Psoas muscle (tissue), 8 donors: ENCODE measurements around the gene WDR18. TPM values are rescaled to one million over a fixed set of nuclear protein-coding genes. Genes with fewer than 3 reads are reported as not detected.
A peak's percentile ranks its signal among the peaks of the same experiment; 100 is the strongest.

Experiments used
- ATAC-seq, 4 donors: fragments of 200-7000 bp; cut with Tn5 transposase; one replicate each; pipeline ENCODE4 v1.9.1; 2020; ENCODE audit warnings: moderate library complexity in 3 of 4, mild to moderate bottlenecking in 2 of 4
- DNase-seq, 2 donors: peaks; one replicate each; pipeline ENCODE4 v3.0.0-alpha.2; 2020
- H3K27ac ChIP-seq: fragments of 200-600 bp; one replicate; pipeline ENCODE4 v1.8.0; 2022
- H3K27me3 ChIP-seq, 3 donors: fragments of 200-600 bp in 1 of 3; one replicate each; pipeline versions ENCODE4 v1.6.1 to v1.8.0; 2013 to 2022; ENCODE audit warnings: low read length in 2 of 3, mild to moderate bottlenecking in 2 of 3, moderate library complexity in 1 of 3; ENCODE audit not compliant: insufficient read depth in 3 of 3
- H3K36me3 ChIP-seq, 2 donors: fragments of 200-600 bp in 1 of 2; one replicate each; pipeline versions ENCODE4 v1.6.1 to v1.8.0; 2013 to 2022; ENCODE audit warnings: low read depth in 1 of 2, mild to moderate bottlenecking in 1 of 2, moderate library complexity in 1 of 2; ENCODE audit not compliant: insufficient read depth in 1 of 2
- H3K4me1 ChIP-seq: fragments of 200-600 bp; one replicate; pipeline ENCODE4 v1.8.0; 2022
- H3K4me3 ChIP-seq: fragments of 200-600 bp; one replicate; pipeline ENCODE4 v1.8.0; 2022; ENCODE audit warnings: mild to moderate bottlenecking
- H3K9me3 ChIP-seq: fragments of 200-600 bp; one replicate; pipeline ENCODE4 v1.8.0; 2022
- WGBS, 3 donors: extraction: QIAGEN DNeasy Blood & Tissue Kit; methylation state at CpG; one replicate each; pipeline versions ENCODE4 v1.1.6 to v1.1.7; 2013; 5-methylcytosine and 5-hydroxymethylcytosine counted together
- intact Hi-C, 2 donors: fragments of 100-400 bp; cut with DNase I; formaldehyde crosslinking; loops; one replicate each; pipeline versions ENCODE4 v1.11.0 to v1.14.2; 2022
- polyA plus RNA-seq, 3 donors: library from polyadenylated mRNA; stranded (reverse); fragments of 200-250 nt; gene quantifications; one replicate each; pipeline ENCODE4 v1.2.3, GENCODE V29; 2013
- total RNA-seq, 4 donors: library from RNA; stranded (reverse); fragmentation: NEBNext Ultra II Directional in 2 of 4; extraction: Animal tissue kit (Norgen Biotek cat#: 25700) in 2 of 4; gene quantifications; one replicate each; pipeline versions ENCODE4 v1.2.1 to v1.2.4, GENCODE V29; 2021 to 2023
- TF ChIP-seq, protein P1 (sequence below): fragments of 200-600 bp; IDR thresholded peaks from one replicate; pipeline ENCODE4 v1.8.0; 2022; ENCODE audit warnings: antibody characterized with exemption
- donor health status: healthy with polysubstance abuse.
- donor health status: DM: no; HTN: no; CAD: no; lungs with moderate emphysema.
- donor health status: Bipolar disorder and iron deficiency.
- donor health status: healthy.
- donor health status: DM: yes; HTN: yes; CAD: no.
- donor health status: DM: no; HTN: no; CAD: no.
- donor health status: DM: no; HTN: no; CAD: no.
- donor health status: DM: yes; HTN: yes; CAD: no.

WDR18 gene
- total and polyA plus RNA-seq, 7 donors: 17.4 to 77.9 (median 28.0) TPM

DNA sequence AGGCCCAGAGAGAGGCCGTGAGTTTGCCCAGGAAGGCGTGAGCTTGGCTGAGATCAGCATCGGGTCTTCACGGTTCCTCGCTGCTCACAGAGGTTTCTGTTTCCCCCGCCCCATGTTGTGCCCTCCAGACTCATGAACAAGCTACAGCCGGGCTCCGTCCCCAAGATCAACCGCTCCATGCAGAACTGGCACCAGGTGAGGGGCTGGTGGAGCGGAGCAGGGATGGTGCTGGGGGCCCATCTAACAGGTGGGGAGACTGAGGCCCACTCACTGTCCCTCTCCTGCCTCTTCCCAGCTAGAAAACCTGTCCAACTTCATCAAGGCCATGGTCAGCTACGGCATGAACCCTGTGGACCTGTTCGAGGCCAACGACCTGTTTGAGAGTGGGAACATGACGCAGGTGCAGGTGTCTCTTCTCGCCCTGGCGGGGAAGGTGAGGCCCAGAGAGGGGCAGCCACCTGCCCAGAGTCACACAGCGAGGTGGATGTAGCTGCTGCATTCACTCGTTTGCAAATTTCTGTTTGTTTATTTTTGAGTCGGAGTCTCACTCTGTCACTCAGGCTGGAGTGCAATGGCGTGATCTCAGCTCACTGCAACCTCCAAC is 48.2 kb downstream of the WDR18 start:
- H3K9me3 ChIP-seq: no peaks in the 10 kb centered on the region
- DNase-seq (no peak), ATAC-seq (no peak)
- H3K27me3 ChIP-seq: peaks cover 0 to 13% (median 2%) of the 10 kb centered on the region in 3 donors
- H3K4me3 ChIP-seq: no peak overlapping the region
- intact Hi-C loops: no loop called here
- TF ChIP-seq, protein P1, sequence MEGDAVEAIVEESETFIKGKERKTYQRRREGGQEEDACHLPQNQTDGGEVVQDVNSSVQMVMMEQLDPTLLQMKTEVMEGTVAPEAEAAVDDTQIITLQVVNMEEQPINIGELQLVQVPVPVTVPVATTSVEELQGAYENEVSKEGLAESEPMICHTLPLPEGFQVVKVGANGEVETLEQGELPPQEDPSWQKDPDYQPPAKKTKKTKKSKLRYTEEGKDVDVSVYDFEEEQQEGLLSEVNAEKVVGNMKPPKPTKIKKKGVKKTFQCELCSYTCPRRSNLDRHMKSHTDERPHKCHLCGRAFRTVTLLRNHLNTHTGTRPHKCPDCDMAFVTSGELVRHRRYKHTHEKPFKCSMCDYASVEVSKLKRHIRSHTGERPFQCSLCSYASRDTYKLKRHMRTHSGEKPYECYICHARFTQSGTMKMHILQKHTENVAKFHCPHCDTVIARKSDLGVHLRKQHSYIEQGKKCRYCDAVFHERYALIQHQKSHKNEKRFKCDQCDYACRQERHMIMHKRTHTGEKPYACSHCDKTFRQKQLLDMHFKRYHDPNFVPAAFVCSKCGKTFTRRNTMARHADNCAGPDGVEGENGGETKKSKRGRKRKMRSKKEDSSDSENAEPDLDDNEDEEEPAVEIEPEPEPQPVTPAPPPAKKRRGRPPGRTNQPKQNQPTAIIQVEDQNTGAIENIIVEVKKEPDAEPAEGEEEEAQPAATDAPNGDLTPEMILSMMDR: no peak
- peaks cover 4% of the 10 kb centered on the region for H3K4me1 ChIP-seq
- H3K36me3 ChIP-seq: peaks cover 0 to 15% of the 10 kb centered on the region in 2 donors
- no peak overlapping the region for H3K27ac ChIP-seq
- WGBS, 3 donors: 87 to 89% (median 89%) methylated on average over 19 to 20 of the region's 20 CpGs

DNA sequence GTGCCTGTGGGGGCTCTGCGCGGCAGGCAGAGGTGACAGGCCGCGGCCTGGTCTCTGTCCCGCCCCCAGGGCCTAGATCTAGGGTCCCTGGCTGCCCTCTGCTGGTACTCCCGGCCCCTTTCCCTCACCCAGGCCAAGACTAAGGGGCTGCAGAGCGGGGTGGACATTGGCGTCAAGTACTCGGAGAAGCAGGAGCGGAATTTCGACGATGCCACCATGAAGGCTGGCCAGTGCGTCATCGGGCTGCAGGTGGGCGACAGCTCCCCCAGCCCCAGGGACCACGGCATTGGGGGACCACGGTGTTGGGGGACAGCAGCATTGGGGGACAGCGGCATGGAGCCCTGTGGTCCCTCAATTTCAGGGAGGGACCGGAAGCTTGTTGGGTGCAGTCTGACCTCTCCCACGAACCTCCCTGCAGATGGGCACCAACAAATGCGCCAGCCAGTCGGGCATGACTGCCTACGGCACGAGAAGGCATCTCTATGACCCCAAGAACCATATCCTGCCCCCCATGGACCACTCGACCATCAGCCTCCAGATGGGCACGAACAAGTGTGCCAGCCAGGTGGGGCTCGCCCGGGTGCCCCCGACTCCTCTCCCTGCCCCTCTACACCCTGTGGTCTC is 52.0 kb downstream of the WDR18 start:
- ATAC-seq (no peak), DNase-seq (no peak)
- Histone ChIP-seq H3K4me1 (peaks cover 17% of the 10 kb centered on the region), H3K27ac (no peak overlapping the region), H3K9me3 (no peaks in the 10 kb centered on the region), H3K4me3 (no peak overlapping the region), H3K36me3 (peaks cover 0 to 15% of the 10 kb centered on the region in 2 donors), H3K27me3 (no peaks in the 10 kb centered on the region)
- TF ChIP-seq, protein P1: no peak
- WGBS, 3 donors: 84 to 90% (median 87%) methylated on average over 24 to 29 of the region's 29 CpGs
- intact Hi-C loops: no loop called here

DNA sequence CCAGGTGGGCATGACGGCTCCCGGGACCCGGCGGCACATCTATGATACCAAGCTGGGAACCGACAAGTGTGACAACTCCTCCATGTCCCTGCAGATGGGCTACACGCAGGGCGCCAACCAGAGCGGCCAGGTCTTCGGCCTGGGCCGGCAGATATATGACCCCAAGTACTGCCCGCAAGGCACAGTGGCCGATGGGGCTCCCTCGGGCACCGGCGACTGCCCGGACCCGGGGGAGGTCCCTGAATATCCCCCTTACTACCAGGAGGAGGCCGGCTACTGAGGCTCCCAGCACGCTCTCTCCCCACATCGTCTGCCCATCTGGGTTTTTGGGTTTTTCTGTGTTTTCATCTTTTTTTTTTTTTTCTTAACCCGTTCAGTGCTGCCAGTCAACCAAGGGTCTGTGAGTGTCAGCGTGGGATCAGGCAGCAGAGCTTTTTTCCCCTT is 53.5 kb downstream of the WDR18 start:
- H3K36me3 ChIP-seq: peaks cover 0 to 11% of the 10 kb centered on the region in 2 donors
- intact Hi-C loops: no loop called here
- DNase-seq (peak in 1 of 2 donors; percentile 13), ATAC-seq (no peak)
- no peaks in the 10 kb centered on the region for H3K9me3 ChIP-seq
- H3K4me1 ChIP-seq: peaks cover 32% of the 10 kb centered on the region
- H3K27ac ChIP-seq: no peak overlapping the region
- no peak overlapping the region for H3K4me3 ChIP-seq
- 71 to 81% (median 79%) methylated on average over 21 to 22 of the region's 22 CpGs for WGBS, 3 donors
- no peaks in the 10 kb centered on the region for H3K27me3 ChIP-seq
- TF ChIP-seq, protein P1: no peak

DNA sequence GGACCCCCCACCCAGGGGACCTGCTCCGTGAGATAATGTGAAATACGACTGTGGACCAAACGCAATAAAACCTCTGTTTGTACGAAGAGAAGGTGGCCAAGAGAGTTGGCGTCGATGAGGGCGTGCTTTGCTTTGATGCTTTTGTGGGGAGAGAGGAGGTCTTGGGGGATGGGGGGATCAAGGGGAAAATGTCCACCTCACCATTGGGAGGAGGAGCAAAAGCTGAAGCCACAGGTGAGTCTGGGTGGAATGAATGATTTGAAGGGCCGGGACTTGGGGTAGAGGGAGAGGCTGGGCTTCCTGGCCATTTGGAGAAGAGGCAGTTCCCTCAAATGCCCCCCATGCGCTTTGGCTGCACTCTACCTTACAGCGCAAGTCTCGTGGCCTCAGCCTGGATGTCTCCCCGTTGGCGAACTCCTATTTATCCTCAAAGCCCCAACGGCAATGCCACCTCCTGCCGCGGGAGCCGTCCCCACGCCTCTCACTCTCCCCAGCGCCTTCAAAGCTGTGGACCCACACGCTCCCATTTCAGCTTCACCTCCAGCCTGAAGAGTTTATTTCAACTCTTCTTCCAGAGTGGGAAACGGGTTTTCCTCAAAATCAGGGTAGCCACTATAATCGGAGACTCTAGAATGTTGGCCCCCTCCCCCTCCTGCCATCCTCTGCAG is 55.0 kb downstream of the WDR18 start:
- Histone ChIP-seq H3K27me3 (no peaks in the 10 kb centered on the region), H3K4me1 (peaks cover 32% of the 10 kb centered on the region), H3K4me3 (peak overlapping the region; percentile 74), H3K27ac (peak overlapping the region; percentile 82), H3K9me3 (no peaks in the 10 kb centered on the region), H3K36me3 (peaks cover 0 to 5% of the 10 kb centered on the region in 2 donors)
- ATAC-seq (no peak), DNase-seq (peak; percentile 21 to 50)
- intact Hi-C loops: no loop called here
- WGBS, 3 donors: 63 to 65% (median 64%) methylated on average over 20 to 22 of the region's 22 CpGs
- TF ChIP-seq, protein P1: no peak
